Bronchial epithelial cell (primary cell): ENCODE measurements around the gene TMEM51. TPM values are rescaled to one million over a fixed set of nuclear protein-coding genes. Genes with fewer than 3 reads are reported as not detected.

ENCODE experiments used
- DNase-seq: peaks from one replicate; pipeline ENCODE4 v3.0.0-alpha.2; 2010; ENCODE audit warnings: low read depth
- FAIRE-seq: peaks from 2 replicates; lab custom pipeline; 2011; peaks lifted over from hg19 to GRCh38; lab: Jason Lieb, UNC
- H3K27me3 ChIP-seq: 2 replicates; pipeline ENCODE4 v1.5.1; 2011; ENCODE audit warnings: low read length; ENCODE audit not compliant: control insufficient read depth, insufficient read depth
- H3K36me3 ChIP-seq: 2 replicates; pipeline ENCODE4 v1.5.1; 2011; ENCODE audit warnings: low read length; ENCODE audit not compliant: control insufficient read depth, insufficient read depth
- H3K4me3 ChIP-seq: 2 replicates; pipeline ENCODE4 v1.5.1; 2011; ENCODE audit warnings: mild to moderate bottlenecking, low read depth, low read length, control low read depth
- CTCF ChIP-seq: IDR thresholded peaks from 2 replicates; pipeline ENCODE4 v1.5.1; 2011; ENCODE audit warnings: mild to moderate bottlenecking, moderate library complexity, low read length, control low read depth, inconsistent platforms; ENCODE audit not compliant: insufficient read depth, severe bottlenecking
- total RNA-seq: library from RNA; depleted of rRNA; stranded (reverse); fragments of >200 nt; gene quantifications from 2 replicates; pipeline ENCODE4 v1.2.1, GENCODE V29; 2014

Gene TMEM51
- total RNA-seq, 1 donor from 2014 or later, result 5.3 TPM

DNA sequence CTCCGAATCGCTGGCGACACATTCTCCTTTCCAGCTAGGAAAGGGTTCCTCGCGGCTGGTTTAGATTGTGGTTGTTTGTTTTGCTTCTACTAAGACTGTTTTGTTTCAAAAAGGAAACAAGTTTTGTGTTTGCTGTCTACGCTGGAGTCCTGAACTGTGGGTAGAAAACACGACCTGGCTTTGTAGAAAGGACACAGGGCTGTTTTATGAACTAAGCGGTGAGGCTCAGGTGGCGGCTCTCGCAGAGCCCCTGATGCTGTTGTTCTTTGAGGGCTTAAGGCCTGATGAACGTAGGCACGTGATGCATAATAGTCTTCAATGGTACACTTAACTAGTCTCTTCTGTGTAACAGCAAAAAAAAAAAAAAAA lies 66.5 kb downstream of the TMEM51 start:
- FAIRE-seq (no peak), DNase-seq (no peak)
- Histone ChIP-seq H3K27me3 (no peaks in the 10 kb centered on the region), H3K36me3 (peaks cover 3% of the 10 kb centered on the region), H3K4me3 (no peak overlapping the region)
- TF ChIP-seq CTCF, result no peak

DNA sequence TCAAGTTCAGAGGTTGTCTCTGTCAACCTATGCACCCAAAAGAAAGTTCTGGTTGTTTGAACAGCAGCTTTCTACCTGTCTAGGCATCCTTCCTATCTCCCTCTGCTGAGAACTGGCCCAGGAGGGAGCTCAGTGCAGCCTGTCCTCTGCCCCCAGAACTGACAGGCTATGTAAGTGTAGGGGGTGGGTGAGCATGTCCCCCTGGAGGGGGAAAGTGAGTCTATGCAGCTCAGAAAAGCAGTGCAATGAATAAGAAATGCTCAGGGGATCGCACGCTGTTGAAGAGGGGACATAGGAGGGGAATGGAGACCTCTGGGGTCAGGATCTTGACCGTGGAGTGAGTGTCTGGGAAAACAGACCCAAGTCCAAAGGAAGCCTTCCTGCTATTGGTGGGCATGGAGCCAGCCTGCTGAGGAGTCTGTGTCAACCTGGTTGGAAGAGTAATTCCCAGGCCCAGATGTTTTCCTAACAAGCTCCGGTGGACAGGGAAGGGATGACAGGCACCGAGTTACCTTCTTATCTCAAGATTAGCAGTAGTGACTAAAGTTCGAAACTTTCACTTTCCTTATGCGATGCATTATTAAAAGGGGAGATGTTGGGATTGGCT lies 67.4 kb downstream of the TMEM51 start:
- TF ChIP-seq CTCF, result no peak
- no peak for FAIRE-seq
- Histone ChIP-seq H3K4me3 (no peak overlapping the region), H3K27me3 (no peaks in the 10 kb centered on the region), H3K36me3 (no peaks in the 10 kb centered on the region)
- DNase-seq, result no peak

DNA sequence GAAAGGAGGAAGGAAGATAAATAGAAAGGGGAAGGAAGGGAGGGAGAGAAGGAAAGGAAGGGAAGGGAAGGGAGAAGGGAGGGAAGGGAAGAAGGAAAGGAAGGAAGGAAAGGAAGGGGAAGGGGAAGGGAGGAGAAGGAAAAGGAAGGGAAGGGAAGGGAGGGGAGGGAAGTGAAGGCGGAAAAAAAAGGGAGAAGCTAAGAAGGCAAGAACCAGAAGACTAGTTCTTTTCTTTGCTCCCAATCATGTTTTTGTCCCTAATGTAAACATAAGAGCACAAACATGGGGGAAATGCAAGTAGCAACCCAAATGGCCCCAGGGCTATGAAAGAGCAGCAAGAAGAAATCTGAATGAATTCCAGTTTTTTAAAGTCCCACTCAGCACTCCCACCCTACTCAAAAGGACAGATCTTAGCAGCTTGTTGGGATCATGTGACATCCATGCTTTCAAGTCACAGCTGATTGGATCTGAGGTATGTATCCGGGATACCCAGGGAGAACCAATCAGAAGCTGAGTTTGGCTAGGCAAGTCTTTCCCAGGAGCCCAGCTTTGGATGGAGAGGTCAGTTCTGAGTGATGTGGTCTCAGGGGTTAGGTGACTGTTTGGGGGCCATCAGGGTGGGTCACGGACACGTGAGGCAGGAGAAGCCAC lies 69.2 kb downstream of the TMEM51 start:
- H3K4me3 ChIP-seq, result no peak overlapping the region
- H3K27me3 ChIP-seq, result no peaks in the 10 kb centered on the region
- DNase-seq (no peak), FAIRE-seq (peak; percentile 60)
- no peaks in the 10 kb centered on the region for H3K36me3 ChIP-seq
- no peak for TF ChIP-seq CTCF

GRCh38 chr1:15224259-15224869 lies 70.8 kb downstream of the TMEM51 start:
- FAIRE-seq, result no peak
- no peak for TF ChIP-seq CTCF

DNA sequence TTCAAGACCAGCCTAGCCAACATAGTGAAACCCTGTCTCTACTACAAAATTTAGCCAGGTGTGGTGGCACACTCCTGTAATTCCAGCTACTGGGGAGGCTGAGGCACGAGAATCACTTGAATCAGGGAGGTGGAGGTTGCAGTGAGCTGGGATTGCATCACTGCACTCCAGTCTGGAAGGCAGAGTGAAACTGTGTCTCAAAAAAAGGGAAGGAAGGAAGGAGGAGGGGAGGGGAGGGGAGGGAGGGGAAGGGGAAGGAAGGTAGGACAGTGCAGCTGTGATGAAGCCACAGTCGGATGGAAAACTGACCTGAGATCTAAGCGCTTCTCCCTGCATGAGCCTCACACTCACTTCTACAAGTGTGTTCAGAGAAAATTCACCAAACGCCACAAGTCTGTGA lies 71.4 kb downstream of the TMEM51 start:
- FAIRE-seq, result no peak
- H3K27me3 ChIP-seq, result no peaks in the 10 kb centered on the region
- TF ChIP-seq CTCF, result no peak

More at GRCh38 chr1:15224259-15224869, 70.8 kb downstream of the TMEM51 start:
- H3K27me3 ChIP-seq, result no peaks in the 10 kb centered on the region
- H3K4me3 ChIP-seq, result no peak overlapping the region
- H3K36me3 ChIP-seq, result no peaks in the 10 kb centered on the region
- DNase-seq, result no peak

More for the DNA sequence above, 71.4 kb downstream of the TMEM51 start:
- no peaks in the 10 kb centered on the region for H3K36me3 ChIP-seq
- DNase-seq, result no peak
- no peak overlapping the region for H3K4me3 ChIP-seq
